Activated CD4-positive, alpha-beta memory T cell treated with anti-CD3 and anti-CD28 coated beads, Interleukin-2, amount 10 ng/mL, durations not matched to agents 7 days and 5 days (primary cell): ENCODE measurements around the gene DMKN. TPM values are rescaled to one million over a fixed set of nuclear protein-coding genes. Genes with fewer than 3 reads are reported as not detected.

Source experiments
- total RNA-seq, 2 experiments: library from RNA; stranded (reverse); gene quantifications; one replicate each; pipeline ENCODE4 v1.2.3, GENCODE V29; 2021

The DMKN gene
- total RNA-seq, 2 experiments from 2014 or later = not detected

Other genes with a start within 250 kb of the DMKN start
- gene USF2, start 244.7 kb downstream of the DMKN start, total RNA-seq = 100 to 1,000 TPM; 164 to 172 TPM
- under 1 TPM; 0.38 to 0.43 TPM for gene HAMP, start 231.1 kb downstream of the DMKN start, total RNA-seq
- not detected for gene MAG, start 221.5 kb downstream of the DMKN start, total RNA-seq
- gene CD22, start 184.5 kb downstream of the DMKN start, total RNA-seq = under 1 TPM; 0.63 to 0.76 TPM
- not detected for gene FFAR1, start 165.7 kb downstream of the DMKN start, total RNA-seq
- gene FFAR3, start 155.2 kb downstream of the DMKN start, total RNA-seq = under 1 TPM; 0.63 to 0.78 TPM
- gene GPR42, start 142.6 kb downstream of the DMKN start, total RNA-seq = under 1 TPM in 1 of 2 experiments, not detected in 1; 0.13 TPM
- not detected for gene FFAR2, start 65.4 kb downstream of the DMKN start, total RNA-seq
- not detected for gene KRTDAP, start 23.2 kb downstream of the DMKN start, total RNA-seq
- gene SBSN, start 14.7 kb upstream of the DMKN start, total RNA-seq = not detected
- not detected for gene GAPDHS, start 19.8 kb upstream of the DMKN start, total RNA-seq
- gene TMEM147, start 32.0 kb upstream of the DMKN start, total RNA-seq = 10 to 100 TPM; 39.6 to 47.4 TPM
- not detected for gene ATP4A, start 50.0 kb upstream of the DMKN start, total RNA-seq
- gene PMIS2, start 72.5 kb upstream of the DMKN start, total RNA-seq = not detected
- gene HAUS5, start 99.1 kb upstream of the DMKN start, total RNA-seq = 10 to 100 TPM; 45.3 to 46.5 TPM
- 100 to 1,000 TPM in 1 of 2 experiments, 10 to 100 TPM in 1; 99.5 to 102 TPM for gene RBM42, start 115.4 kb upstream of the DMKN start, total RNA-seq
- under 1 TPM; 0.65 to 0.96 TPM for gene ETV2, start 128.1 kb upstream of the DMKN start, total RNA-seq
- 100 to 1,000 TPM; 440 to 442 TPM for gene COX6B1, start 134.7 kb upstream of the DMKN start, total RNA-seq
- under 1 TPM; 0.65 to 0.86 TPM for gene UPK1A, start 152.9 kb upstream of the DMKN start, total RNA-seq
- 10 to 100 TPM; 94.8 to 96.2 TPM for gene ZBTB32, start 190.9 kb upstream of the DMKN start, total RNA-seq
- 10 to 100 TPM; 57.3 to 57.5 TPM for gene KMT2B, start 204.4 kb upstream of the DMKN start, total RNA-seq
- 10 to 100 TPM; 78.9 to 90.5 TPM for gene IGFLR1, start 228.8 kb upstream of the DMKN start, total RNA-seq
- 10 to 100 TPM; 35.5 to 36.2 TPM for gene U2AF1L4, start 231.8 kb upstream of the DMKN start, total RNA-seq
- gene PSENEN, start 232.0 kb upstream of the DMKN start, total RNA-seq = 10 to 100 TPM; 48.1 to 51.3 TPM
- gene LIN37, start 234.9 kb upstream of the DMKN start, total RNA-seq = 10 to 100 TPM; 13.1 to 16.2 TPM
- under 1 TPM in 1 of 2 experiments, not detected in 1; 0.48 TPM for gene HSPB6, start 243.4 kb upstream of the DMKN start, total RNA-seq
- 10 to 100 TPM; 47.1 to 52.4 TPM for gene PROSER3, start 244.5 kb upstream of the DMKN start, total RNA-seq